SK-N-SH (cell line): ENCODE measurements around the gene STRIP2. TPM values are rescaled to one million over a fixed set of nuclear protein-coding genes. Genes with fewer than 3 reads are reported as not detected.

ENCODE experiments used
- CTCF ChIA-PET: fragments of 300-600, 350-600 bp; formaldehyde crosslinking; extraction: SDS; loops from one replicate; lab custom pipeline; 2021; lab: Yijun Ruan, JAX
- POLR2A ChIA-PET: fragments of 350-600 bp; sonication (Branson Sonifier 250); formaldehyde crosslinking; extraction: SDS; loops from one replicate; lab custom pipeline; 2020; ENCODE audit warnings: antibody characterized with exemption, inconsistent platforms; lab: Yijun Ruan, JAX
- DNase-seq: peaks from one replicate; pipeline ENCODE4 v3.0.0; 2012
- H2AFZ ChIP-seq: fragments of 200-600 bp; sonication (generic); 2 replicates; pipeline ENCODE4 v1.8.1; 2016; ENCODE audit warnings: antibody characterized with exemption, mild to moderate bottlenecking, low read depth
- H3F3A ChIP-seq: fragments of 200-600 bp; sonication (generic); replicated peaks from 2 replicates; pipeline ENCODE3; 2016; ENCODE audit warnings: antibody characterized with exemption, mild to moderate bottlenecking; ENCODE audit not compliant: insufficient read depth
- H3K27ac ChIP-seq, 2 experiments: fragments of 200-500 bp in 1 of 2; fragments of 200-600 bp in 1 of 2; sonication (Bioruptor generic) in 1 of 2; sonication (generic), shearing (Covaris generic) in 1 of 2; 2 replicates each; pipeline versions ENCODE4 v1.5.1 to v1.6.1; 2014 to 2016; ENCODE audit warnings: low read depth in 2 of 2, inconsistent platforms in 1 of 2, low read length in 1 of 2, mild to moderate bottlenecking in 1 of 2, mixed read lengths in 1 of 2
- H3K27me3 ChIP-seq: fragments of 200-600 bp; sonication (generic), shearing (Covaris generic); 2 replicates; pipeline ENCODE4 v1.6.1; 2016; ENCODE audit warnings: mixed run types; ENCODE audit not compliant: insufficient read depth
- H3K36me3 ChIP-seq, 2 experiments: fragments of 200-500 bp in 1 of 2; fragments of 200-600 bp in 1 of 2; sonication (Bioruptor generic) in 1 of 2; sonication (generic) in 1 of 2; replicated peaks in 1 of 2; 2 replicates each; pipeline versions ENCODE3 to v1.5.1; 2014 to 2016; ENCODE audit warnings: low read length in 1 of 2, mild to moderate bottlenecking in 1 of 2; ENCODE audit not compliant: insufficient read depth in 2 of 2, control insufficient read depth in 1 of 2
- H3K4me1 ChIP-seq, 2 experiments: fragments of 200-500 bp in 1 of 2; fragments of 200-600 bp in 1 of 2; sonication (Bioruptor generic) in 1 of 2; sonication (generic), shearing (Covaris generic) in 1 of 2; 2 replicates each; pipeline versions ENCODE4 v1.5.1 to v1.6.1; 2014 to 2016; ENCODE audit warnings: low read depth in 1 of 2, low read length in 1 of 2, mixed run types in 1 of 2; ENCODE audit not compliant: insufficient read depth in 2 of 2, control insufficient read depth in 1 of 2
- H3K4me2 ChIP-seq: fragments of 200-600 bp; sonication (generic), shearing (Covaris generic); 2 replicates; pipeline ENCODE4 v1.6.1; 2017; ENCODE audit warnings: mixed run types
- H3K4me3 ChIP-seq, 2 experiments: fragments of 200-500 bp in 1 of 2; fragments of 200-600 bp in 1 of 2; sonication (Bioruptor generic) in 1 of 2; sonication (generic), shearing (Covaris generic) in 1 of 2; 2 replicates each; pipeline versions ENCODE4 v1.5.1 to v1.8.1; 2014 to 2016; ENCODE audit warnings: low read depth in 2 of 2, inconsistent platforms in 1 of 2, low read length in 1 of 2, mild to moderate bottlenecking in 1 of 2, mixed read lengths in 1 of 2, moderate library complexity in 1 of 2
- H3K79me2 ChIP-seq: fragments of 200-600 bp; sonication (generic); 2 replicates; pipeline ENCODE4 v1.8.1; 2017; ENCODE audit warnings: mild to moderate bottlenecking; ENCODE audit not compliant: insufficient read depth
- H3K9ac ChIP-seq: fragments of 200-600 bp; sonication (generic); 2 replicates; pipeline ENCODE4 v1.6.1; 2017; ENCODE audit warnings: mixed run types
- H3K9me2 ChIP-seq: fragments of 200-600 bp; sonication (generic); 2 replicates; pipeline ENCODE4 v1.6.1; 2017; ENCODE audit warnings: mixed run types
- H3K9me3 ChIP-seq: fragments of 200-600 bp; sonication (generic); 2 replicates; pipeline ENCODE4 v1.6.1; 2017; ENCODE audit warnings: mixed run types, mild to moderate bottlenecking, moderate library complexity
- H4K20me1 ChIP-seq: fragments of 200-600 bp; sonication (generic); 2 replicates; pipeline ENCODE4 v1.6.1; 2017; ENCODE audit warnings: mild to moderate bottlenecking, mixed run types; ENCODE audit not compliant: insufficient read depth
- CHD2 ChIP-seq: fragments of 150-350 bp; IDR thresholded peaks from 2 replicates; pipeline ENCODE4 v1.6.1; 2018; ENCODE audit warnings: low read length; ENCODE audit not compliant: partially characterized antibody
- ELF1 ChIP-seq: IDR thresholded peaks from 2 replicates; pipeline ENCODE4 v1.4.0; 2012
- EZH2phosphoT487 ChIP-seq: fragments of 200-600 bp; sonication (generic); IDR thresholded peaks from 2 replicates; pipeline ENCODE4 v1.6.1; 2017; ENCODE audit warnings: low read depth, mixed run types, mild to moderate bottlenecking, antibody characterized with exemption, moderate library complexity, borderline replicate concordance
- FOXJ3 ChIP-seq: sonication (generic); formaldehyde crosslinking; IDR thresholded peaks from 2 replicates; pipeline ENCODE4 v1.5.1; 2020; ENCODE audit warnings: mild to moderate bottlenecking, missing genetic modification reagents
- FOXM1 ChIP-seq: IDR thresholded peaks from 2 replicates; pipeline ENCODE4 v1.4.0; 2012; ENCODE audit warnings: low read depth, mild to moderate bottlenecking
- GABPA ChIP-seq: IDR thresholded peaks from 2 replicates; pipeline ENCODE4 v1.4.0; 2012; ENCODE audit warnings: low read depth, mild to moderate bottlenecking
- MAX ChIP-seq: IDR thresholded peaks from 2 replicates; pipeline ENCODE4 v1.4.0; 2012; ENCODE audit warnings: low read depth
- NFIC ChIP-seq: IDR thresholded peaks from 2 replicates; pipeline ENCODE4 v1.4.0; 2012; ENCODE audit warnings: borderline replicate concordance
- NRF1 ChIP-seq: IDR thresholded peaks from 2 replicates; pipeline ENCODE4 v1.6.1; 2012; ENCODE audit warnings: low read depth, mild to moderate bottlenecking, low read length
- POLR2AphosphoS5 ChIP-seq: IDR thresholded peaks from 2 replicates; pipeline ENCODE4 v1.6.1; 2012; ENCODE audit warnings: low read depth, low read length
- RXRA ChIP-seq: IDR thresholded peaks from 2 replicates; pipeline ENCODE4 v1.4.0; 2012; ENCODE audit warnings: low read depth, mild to moderate bottlenecking, borderline replicate concordance
- SMC3 ChIP-seq: IDR thresholded peaks from 2 replicates; pipeline ENCODE4 v1.6.1; 2012; ENCODE audit warnings: low read depth, low read length, improper control_type of control experiment
- TAF1 ChIP-seq: IDR thresholded peaks from 2 replicates; pipeline ENCODE4 v1.6.1; 2012; ENCODE audit warnings: low read depth, mild to moderate bottlenecking, low read length, moderate library complexity, borderline replicate concordance
- WGBS: methylation state at CpG from one replicate; pipeline ENCODE4 v1.1.6; 2017; ENCODE audit warnings: low lambda C conversion rate; 5-methylcytosine and 5-hydroxymethylcytosine counted together
- polyA plus RNA-seq, 3 experiments: library from polyadenylated mRNA; depleted of rRNA; stranded (reverse); fragments of >200 nt; gene quantifications; 2 replicates each; pipeline ENCODE4 v1.2.3, GENCODE V29; 2012
- TF ChIP-seq, protein P1 (sequence below): fragments of 200-600 bp; sonication (generic); IDR thresholded peaks from 2 replicates; pipeline ENCODE4 v1.6.1; 2017; ENCODE audit warnings: antibody characterized with exemption, mild to moderate bottlenecking, moderate library complexity
- TF ChIP-seq, protein P2 (sequence below): IDR thresholded peaks from 2 replicates; pipeline ENCODE4; 2012
- TF ChIP-seq, protein P3 (sequence below): fragments of 150-350 bp; IDR thresholded peaks from 2 replicates; pipeline ENCODE4 v1.6.1; 2016; ENCODE audit warnings: mild to moderate bottlenecking, low read depth, low read length

Gene STRIP2
- polyA plus RNA-seq, 1 of the 3 experiments (the other 2 are of a cell fraction): 4.9 TPM

DNA sequence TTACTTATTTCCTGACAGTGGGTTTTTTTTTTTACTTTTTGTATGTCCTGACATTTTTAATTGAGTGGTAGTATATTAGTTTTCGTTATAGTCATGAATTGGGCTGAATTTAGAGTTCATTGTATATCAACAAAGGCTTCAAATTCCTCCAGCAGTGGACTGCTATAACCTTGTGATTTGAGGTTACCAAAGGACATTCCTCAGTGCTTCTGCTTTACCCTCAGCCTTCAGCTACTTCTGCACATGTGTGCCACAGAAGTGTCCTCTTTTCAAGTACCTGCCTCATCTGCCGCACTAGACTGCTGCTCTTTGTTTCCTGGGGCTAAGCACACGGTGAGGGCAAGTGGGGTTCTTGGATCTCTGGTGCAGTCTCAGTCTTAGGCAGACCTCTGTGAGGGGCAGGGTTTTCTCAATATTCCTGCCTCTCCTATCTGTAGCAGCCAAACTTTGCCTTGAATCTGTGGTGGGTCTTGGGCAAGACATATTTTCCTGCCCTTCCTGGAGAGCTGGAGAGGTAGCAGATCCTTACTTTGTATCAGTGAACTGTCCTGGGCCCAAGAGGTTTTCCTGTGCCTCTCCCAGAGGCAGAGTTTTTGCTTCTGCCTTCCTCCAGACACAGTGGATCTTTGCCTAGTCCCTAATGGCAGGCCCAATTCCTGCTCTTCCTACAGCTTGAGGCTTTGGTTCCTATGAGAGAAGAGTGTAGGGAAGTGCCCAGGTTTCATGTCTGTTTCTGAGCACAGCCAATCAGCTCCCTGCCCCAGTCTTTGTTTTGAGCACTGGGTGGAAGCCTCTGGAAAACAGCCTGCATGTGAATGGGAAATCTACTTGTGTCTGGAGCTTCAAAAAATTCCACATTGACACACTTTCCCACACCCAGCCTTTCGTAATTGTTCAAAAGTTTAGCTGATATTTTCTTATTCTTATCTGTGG, 39.0 kb upstream of the STRIP2 start:
- TF ChIP-seq POLR2AphosphoS5 (no peak), NFIC (no peak), NRF1 (no peak), FOXJ3 (CRISPR knock-in tag) (no peak), SMC3 (no peak), EZH2phosphoT487 (no peak), ELF1 (no peak), CHD2 (no peak), GABPA (no peak), TAF1 (no peak), MAX (no peak), FOXM1 (no peak), RXRA (no peak)
- TF ChIP-seq, protein P1, sequence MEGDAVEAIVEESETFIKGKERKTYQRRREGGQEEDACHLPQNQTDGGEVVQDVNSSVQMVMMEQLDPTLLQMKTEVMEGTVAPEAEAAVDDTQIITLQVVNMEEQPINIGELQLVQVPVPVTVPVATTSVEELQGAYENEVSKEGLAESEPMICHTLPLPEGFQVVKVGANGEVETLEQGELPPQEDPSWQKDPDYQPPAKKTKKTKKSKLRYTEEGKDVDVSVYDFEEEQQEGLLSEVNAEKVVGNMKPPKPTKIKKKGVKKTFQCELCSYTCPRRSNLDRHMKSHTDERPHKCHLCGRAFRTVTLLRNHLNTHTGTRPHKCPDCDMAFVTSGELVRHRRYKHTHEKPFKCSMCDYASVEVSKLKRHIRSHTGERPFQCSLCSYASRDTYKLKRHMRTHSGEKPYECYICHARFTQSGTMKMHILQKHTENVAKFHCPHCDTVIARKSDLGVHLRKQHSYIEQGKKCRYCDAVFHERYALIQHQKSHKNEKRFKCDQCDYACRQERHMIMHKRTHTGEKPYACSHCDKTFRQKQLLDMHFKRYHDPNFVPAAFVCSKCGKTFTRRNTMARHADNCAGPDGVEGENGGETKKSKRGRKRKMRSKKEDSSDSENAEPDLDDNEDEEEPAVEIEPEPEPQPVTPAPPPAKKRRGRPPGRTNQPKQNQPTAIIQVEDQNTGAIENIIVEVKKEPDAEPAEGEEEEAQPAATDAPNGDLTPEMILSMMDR: no peak
- TF ChIP-seq, protein P2, sequence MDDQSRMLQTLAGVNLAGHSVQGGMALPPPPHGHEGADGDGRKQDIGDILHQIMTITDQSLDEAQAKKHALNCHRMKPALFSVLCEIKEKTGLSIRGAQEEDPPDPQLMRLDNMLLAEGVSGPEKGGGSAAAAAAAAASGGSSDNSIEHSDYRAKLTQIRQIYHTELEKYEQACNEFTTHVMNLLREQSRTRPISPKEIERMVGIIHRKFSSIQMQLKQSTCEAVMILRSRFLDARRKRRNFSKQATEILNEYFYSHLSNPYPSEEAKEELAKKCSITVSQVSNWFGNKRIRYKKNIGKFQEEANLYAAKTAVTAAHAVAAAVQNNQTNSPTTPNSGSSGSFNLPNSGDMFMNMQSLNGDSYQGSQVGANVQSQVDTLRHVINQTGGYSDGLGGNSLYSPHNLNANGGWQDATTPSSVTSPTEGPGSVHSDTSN: no peak
- TF ChIP-seq, protein P3, sequence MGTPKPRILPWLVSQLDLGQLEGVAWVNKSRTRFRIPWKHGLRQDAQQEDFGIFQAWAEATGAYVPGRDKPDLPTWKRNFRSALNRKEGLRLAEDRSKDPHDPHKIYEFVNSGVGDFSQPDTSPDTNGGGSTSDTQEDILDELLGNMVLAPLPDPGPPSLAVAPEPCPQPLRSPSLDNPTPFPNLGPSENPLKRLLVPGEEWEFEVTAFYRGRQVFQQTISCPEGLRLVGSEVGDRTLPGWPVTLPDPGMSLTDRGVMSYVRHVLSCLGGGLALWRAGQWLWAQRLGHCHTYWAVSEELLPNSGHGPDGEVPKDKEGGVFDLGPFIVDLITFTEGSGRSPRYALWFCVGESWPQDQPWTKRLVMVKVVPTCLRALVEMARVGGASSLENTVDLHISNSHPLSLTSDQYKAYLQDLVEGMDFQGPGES: no peak
- Histone ChIP-seq H3K36me3 (peaks cover 0 to 10% of the 10 kb centered on the region in 2 experiments), H2AFZ (no peak overlapping the region), H3K4me2 (no peak overlapping the region), H3K9me3 (no peaks in the 10 kb centered on the region), H3K27me3 (no peaks in the 10 kb centered on the region), H3K4me3 (no peak overlapping the region), H4K20me1 (no peaks in the 10 kb centered on the region), H3K4me1 (peaks cover 0 to 2% of the 10 kb centered on the region in 2 experiments; a peak in 2 of 4 replicates), H3K9ac (no peak overlapping the region), H3K79me2 (no peaks in the 10 kb centered on the region), H3F3A (no peaks in the 10 kb centered on the region), H3K27ac (no peak overlapping the region), H3K9me2 (no peaks in the 10 kb centered on the region)
- no peak for DNase-seq
- ChIA-PET CTCF (interaction anchor here (0.6 to 1.3 kb wide), 4 partner anchors 10 to 27 kb away, joined by 3 to 10 read pairs (median 4); no protein-coding TSS in a partner anchor), POLR2A (no interaction called here)
- WGBS: 83% methylated on average over 4 of the region's 4 CpGs
